ENCODE measurements around the gene BRINP1.

BRINP1 gene

DNA sequence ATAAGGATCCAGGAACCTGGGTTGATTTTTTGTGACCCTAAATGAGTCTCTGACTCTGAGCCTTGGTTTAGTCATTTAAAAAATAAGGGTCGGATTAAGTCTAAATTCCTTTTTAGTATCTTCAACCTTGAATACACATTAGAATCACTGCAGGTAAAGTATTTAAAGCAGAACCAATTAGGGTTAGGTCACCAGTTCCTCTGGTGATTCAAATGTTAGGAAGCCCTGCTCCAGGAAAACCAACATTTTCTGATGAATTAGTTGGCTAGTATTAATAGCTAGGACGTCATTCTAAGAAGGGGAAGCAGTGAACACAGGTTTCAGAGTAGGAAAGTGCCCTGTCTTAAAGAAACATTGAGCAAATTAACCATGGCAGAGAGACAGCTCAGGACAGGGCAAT, 31.4 kb upstream of the BRINP1 start:
- DNase-seq: no peak

DNA sequence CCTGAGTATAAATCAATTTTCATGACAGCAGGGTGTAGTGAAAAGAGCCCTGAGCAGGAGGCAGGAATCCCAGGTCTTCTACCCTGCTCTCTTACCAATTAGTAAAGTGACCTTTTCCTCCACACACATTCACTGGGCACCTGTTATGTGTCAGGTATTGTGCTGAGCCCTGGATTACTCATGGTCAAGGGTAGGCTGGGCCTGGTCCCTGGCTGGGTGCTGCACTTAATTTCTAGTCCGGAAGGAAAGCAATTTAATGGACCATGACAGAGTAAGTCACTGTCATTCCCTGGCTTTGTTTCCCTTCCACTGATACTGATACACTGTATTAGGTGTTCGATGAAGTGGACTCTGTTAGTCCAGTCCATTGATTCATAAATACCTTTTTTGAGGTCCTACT, 29.1 kb upstream of the BRINP1 start:
- TF ChIP-seq, protein P1, sequence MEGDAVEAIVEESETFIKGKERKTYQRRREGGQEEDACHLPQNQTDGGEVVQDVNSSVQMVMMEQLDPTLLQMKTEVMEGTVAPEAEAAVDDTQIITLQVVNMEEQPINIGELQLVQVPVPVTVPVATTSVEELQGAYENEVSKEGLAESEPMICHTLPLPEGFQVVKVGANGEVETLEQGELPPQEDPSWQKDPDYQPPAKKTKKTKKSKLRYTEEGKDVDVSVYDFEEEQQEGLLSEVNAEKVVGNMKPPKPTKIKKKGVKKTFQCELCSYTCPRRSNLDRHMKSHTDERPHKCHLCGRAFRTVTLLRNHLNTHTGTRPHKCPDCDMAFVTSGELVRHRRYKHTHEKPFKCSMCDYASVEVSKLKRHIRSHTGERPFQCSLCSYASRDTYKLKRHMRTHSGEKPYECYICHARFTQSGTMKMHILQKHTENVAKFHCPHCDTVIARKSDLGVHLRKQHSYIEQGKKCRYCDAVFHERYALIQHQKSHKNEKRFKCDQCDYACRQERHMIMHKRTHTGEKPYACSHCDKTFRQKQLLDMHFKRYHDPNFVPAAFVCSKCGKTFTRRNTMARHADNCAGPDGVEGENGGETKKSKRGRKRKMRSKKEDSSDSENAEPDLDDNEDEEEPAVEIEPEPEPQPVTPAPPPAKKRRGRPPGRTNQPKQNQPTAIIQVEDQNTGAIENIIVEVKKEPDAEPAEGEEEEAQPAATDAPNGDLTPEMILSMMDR (IDR thresholded peaks at IDR 0.05; ENCODE audit: low read depth, low read length): no peak
- Histone ChIP-seq H3K4me3 (ENCODE audit: low read depth, low read length) (no peak overlapping the region), H3K9me3 (no peaks in the 10 kb centered on the region), H3K4me1 (no peaks in the 10 kb centered on the region), H3K27me3 (no peaks in the 10 kb centered on the region), H3K36me3 (no peaks in the 10 kb centered on the region)
- DNase-seq: no peak

More for the DNA sequence above, 31.4 kb upstream of the BRINP1 start:
- H3K9me3 ChIP-seq: no peaks in the 10 kb centered on the region
- H3K27me3 ChIP-seq: no peaks in the 10 kb centered on the region
- H3K4me3 ChIP-seq (ENCODE audit: low read depth, low read length): no peak overlapping the region
- H3K36me3 ChIP-seq: no peaks in the 10 kb centered on the region
- no peaks in the 10 kb centered on the region for H3K4me1 ChIP-seq
- TF ChIP-seq, protein P1 (IDR thresholded peaks at IDR 0.05; ENCODE audit: low read depth, low read length): no peak

DNA sequence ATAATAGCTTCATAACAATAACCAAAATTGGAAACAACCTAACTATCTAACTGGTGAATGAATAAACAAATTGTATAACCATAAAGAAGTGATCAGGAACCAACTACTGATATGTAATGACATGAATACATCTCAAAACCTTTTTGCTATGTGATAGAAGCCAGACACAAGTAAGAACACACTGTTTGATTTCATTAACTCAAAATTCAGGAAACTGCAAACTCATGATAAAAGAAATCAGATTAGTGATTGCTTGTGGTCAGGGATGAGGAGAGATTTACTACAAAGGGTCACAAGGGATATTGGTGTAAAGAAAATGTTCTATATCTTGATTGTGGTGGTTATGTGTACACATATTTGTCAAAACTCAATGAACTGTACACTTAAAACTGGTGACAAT, 22.6 kb upstream of the BRINP1 start:
- Histone ChIP-seq H3K27me3 (no peaks in the 10 kb centered on the region), H3K36me3 (no peaks in the 10 kb centered on the region), H3K9me3 (no peaks in the 10 kb centered on the region), H3K4me1 (no peaks in the 10 kb centered on the region), H3K4me3 (ENCODE audit: low read depth, low read length) (no peak overlapping the region)
- no peak for DNase-seq
- TF ChIP-seq, protein P1 (IDR thresholded peaks at IDR 0.05; ENCODE audit: low read depth, low read length): no peak

DNA sequence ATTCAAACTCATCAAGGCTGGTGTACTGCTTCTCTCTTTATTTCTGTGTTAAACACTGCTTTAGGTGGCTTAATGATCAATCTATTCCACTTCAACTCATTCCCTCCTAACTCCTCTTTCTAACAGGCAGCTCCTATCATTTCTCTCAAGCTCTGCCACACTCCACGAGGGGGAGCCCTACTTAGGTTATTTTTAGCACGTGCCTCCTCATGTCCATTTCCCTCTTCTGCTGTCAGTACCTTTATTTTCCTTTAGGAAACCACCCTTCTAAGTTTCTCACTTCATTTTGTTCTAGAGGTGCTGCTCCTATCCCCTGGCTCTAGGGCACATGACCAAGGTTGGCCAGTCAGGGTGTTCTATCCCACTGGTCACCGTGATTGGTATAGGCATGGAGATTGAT, 6.7 kb upstream of the BRINP1 start:
- Histone ChIP-seq H3K36me3 (no peaks in the 10 kb centered on the region), H3K4me3 (ENCODE audit: low read depth, low read length) (no peak overlapping the region), H3K9me3 (no peaks in the 10 kb centered on the region), H3K27me3 (peaks cover 2% of the 10 kb centered on the region; the same call in 1 of the 2 replicates), H3K4me1 (no peaks in the 10 kb centered on the region)
- TF ChIP-seq, protein P1 (IDR thresholded peaks at IDR 0.05; ENCODE audit: low read depth, low read length): peak; percentile 55
- peak; percentile 55 for DNase-seq

DNA sequence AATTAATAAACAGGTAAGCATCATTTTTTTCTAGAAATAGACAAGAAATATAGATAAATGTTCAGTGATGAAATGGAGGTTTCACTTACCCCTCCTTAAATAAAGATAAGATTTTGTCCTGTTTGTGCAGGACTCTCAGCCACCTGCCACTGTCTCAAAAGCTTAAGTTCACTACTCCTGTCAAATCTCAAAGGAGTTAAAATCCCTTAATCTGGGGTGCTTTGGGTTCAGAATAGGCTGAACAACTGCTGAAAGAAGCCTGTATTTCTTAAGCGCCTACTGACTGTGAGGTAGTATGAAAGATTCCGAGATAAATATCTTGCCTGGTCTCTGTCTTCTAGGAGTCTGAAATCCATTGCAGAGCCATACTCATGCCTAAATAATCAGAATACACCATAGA, 3.7 kb upstream of the BRINP1 start:
- TF ChIP-seq, protein P1 (IDR thresholded peaks at IDR 0.05; ENCODE audit: low read depth, low read length): no peak
- DNase-seq: no peak
- H3K27me3 ChIP-seq: peaks cover 28% of the 10 kb centered on the region
- H3K4me1 ChIP-seq: no peaks in the 10 kb centered on the region
- no peak overlapping the region for H3K4me3 ChIP-seq (ENCODE audit: low read depth, low read length)
- H3K9me3 ChIP-seq: no peaks in the 10 kb centered on the region
- no peaks in the 10 kb centered on the region for H3K36me3 ChIP-seq

DNA sequence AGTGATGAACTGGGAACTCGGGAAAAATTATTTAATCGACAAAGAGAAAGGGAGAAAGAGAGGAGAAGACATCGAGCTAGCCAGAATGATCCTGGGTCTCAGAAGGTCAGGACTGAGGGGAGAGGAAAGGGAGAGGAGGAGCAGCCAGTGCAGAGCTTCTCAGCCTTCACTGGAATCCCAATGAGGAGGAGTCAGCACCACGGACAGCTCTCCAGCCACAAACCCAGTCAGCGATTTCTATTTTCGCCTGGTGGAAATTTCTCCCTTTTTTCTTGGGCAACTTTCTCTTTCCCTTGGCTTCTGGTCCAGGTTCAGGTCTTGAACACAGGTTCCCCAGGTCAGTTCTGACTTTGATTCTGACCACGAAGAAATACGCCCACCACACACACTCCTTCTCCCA, 1.6 kb upstream of the BRINP1 start:
- peaks cover 34% of the 10 kb centered on the region for H3K27me3 ChIP-seq
- H3K36me3 ChIP-seq: no peaks in the 10 kb centered on the region
- H3K9me3 ChIP-seq: no peaks in the 10 kb centered on the region
- TF ChIP-seq, protein P1 (IDR thresholded peaks at IDR 0.05; ENCODE audit: low read depth, low read length): no peak
- H3K4me1 ChIP-seq: no peaks in the 10 kb centered on the region
- no peak for DNase-seq
- no peak overlapping the region for H3K4me3 ChIP-seq (ENCODE audit: low read depth, low read length)

Data from BE2C (cell line).